DND-41 (cell line): ENCODE results near the gene PDS5A.

Experiments used
- CTCF ChIP-seq: IDR thresholded peaks from 2 replicates; pipeline ENCODE4 v1.5.1; 2012; ENCODE audit warnings: borderline replicate concordance, low read length, moderate library complexity, mild to moderate bottlenecking; ENCODE audit not compliant: poor library complexity, severe bottlenecking; ENCODE audit errors: extremely low read depth
- EZH2 ChIP-seq: IDR thresholded peaks from 3 replicates; pipeline ENCODE4 v1.6.1; 2012; ENCODE audit warnings: borderline replicate concordance, low read depth, mild to moderate bottlenecking, moderate library complexity, low read length, inconsistent platforms; ENCODE audit not compliant: severe bottlenecking

- no peak for TF ChIP-seq CTCF
- no peak for TF ChIP-seq EZH2
Measured at GRCh38 chr4:39963656-39964055, 14.1 kb downstream of the PDS5A start.
